Measurements from ENCODE around the gene PTCD2. TPM values are rescaled to one million over a fixed set of nuclear protein-coding genes. Genes with fewer than 3 reads are reported as not detected.

PTCD2 gene
- total RNA-seq, 2 donors from 2014 or later: 2.6 to 3.9 TPM

GRCh38 chr5:72288924-72289323, 31.2 kb upstream of the PTCD2 start:
- peak in 3 of 4 donors; percentile 21 to 32 (median 26) for DNase-seq

GRCh38 chr5:72290356-72291133, 29.6 kb upstream of the PTCD2 start:
- H3K4me1 ChIP-seq: peaks cover under 1% of the 10 kb centered on the region
- WGBS, 2 donors: 94 to 95% methylated on average over 6 of the region's 6 CpGs
- TF ChIP-seq POLR2A (IDR thresholded peaks at IDR 0.05) (no peak), CTCF (IDR thresholded peaks at IDR 0.05) (no peak)
- no peaks in the 10 kb centered on the region for H3K9me3 ChIP-seq
- peaks cover 0 to 2% of the 10 kb centered on the region in 2 donors for H3K36me3 ChIP-seq (replicated peaks in 1 of 2; ENCODE audit: insufficient read depth in 1 of 2, low read depth in 2 of 2)
- no peak overlapping the region for H3K27ac ChIP-seq
- ATAC-seq (no peak), DNase-seq (no peak)
- no peak overlapping the region for H3K4me3 ChIP-seq
- H3K27me3 ChIP-seq: no peaks in the 10 kb centered on the region
- intact Hi-C loops (cut with DNase I): no loop called here

More at GRCh38 chr5:72288924-72289323, 31.2 kb upstream of the PTCD2 start:
- intact Hi-C loops (cut with DNase I): no loop called here
- ATAC-seq: no peak
- Histone ChIP-seq H3K27me3 (no peaks in the 10 kb centered on the region), H3K27ac (no peak overlapping the region), H3K4me3 (no peak overlapping the region), H3K9me3 (no peaks in the 10 kb centered on the region), H3K36me3 (replicated peaks in 1 of 2; ENCODE audit: insufficient read depth in 1 of 2, low read depth in 2 of 2) (peaks cover 0 to 2% of the 10 kb centered on the region in 2 donors), H3K4me1 (peaks cover 15% of the 10 kb centered on the region)
- WGBS, 2 donors: 100% methylated on average over 2 of the region's 2 CpGs
- TF ChIP-seq CTCF (IDR thresholded peaks at IDR 0.05) (no peak), POLR2A (IDR thresholded peaks at IDR 0.05) (no peak)

GRCh38 chr5:72291601-72292000, 28.6 kb upstream of the PTCD2 start:
- H3K27ac ChIP-seq: no peak overlapping the region
- TF ChIP-seq POLR2A (IDR thresholded peaks at IDR 0.05): no peak
- TF ChIP-seq CTCF (IDR thresholded peaks at IDR 0.05): no peak
- no peak for ATAC-seq
- WGBS, 2 donors: 90 to 100% methylated on average over 3 of the region's 3 CpGs
- intact Hi-C loops (cut with DNase I): no loop called here
- H3K9me3 ChIP-seq: no peaks in the 10 kb centered on the region
- no peak overlapping the region for H3K4me3 ChIP-seq
- peaks cover 0 to 2% of the 10 kb centered on the region in 2 donors for H3K36me3 ChIP-seq (replicated peaks in 1 of 2; ENCODE audit: insufficient read depth in 1 of 2, low read depth in 2 of 2)
- H3K4me1 ChIP-seq: no peaks in the 10 kb centered on the region
- no peaks in the 10 kb centered on the region for H3K27me3 ChIP-seq
- no peak for DNase-seq

- no peak for TF ChIP-seq POLR2A (IDR thresholded peaks at IDR 0.05)
- TF ChIP-seq CTCF (IDR thresholded peaks at IDR 0.05): no peak
- H3K36me3 ChIP-seq (replicated peaks in 1 of 2; ENCODE audit: insufficient read depth in 1 of 2, low read depth in 2 of 2): peaks cover 0 to 2% of the 10 kb centered on the region in 2 donors
- 95 to 96% methylated on average over 1 of the region's 1 CpG for WGBS, 2 donors
Measured at GRCh38 chr5:72292411-72292810, 27.8 kb upstream of the PTCD2 start.

More at GRCh38 chr5:72292411-72292810, 27.8 kb upstream of the PTCD2 start:
- H3K27ac ChIP-seq: no peak overlapping the region
- H3K27me3 ChIP-seq: no peaks in the 10 kb centered on the region
- ATAC-seq (no peak), DNase-seq (no peak)
- H3K4me3 ChIP-seq: no peak overlapping the region
- intact Hi-C loops (cut with DNase I): no loop called here
- no peaks in the 10 kb centered on the region for H3K9me3 ChIP-seq
- H3K4me1 ChIP-seq: no peaks in the 10 kb centered on the region

Data from body of pancreas (tissue), 4 donors.